PFSK-1 (cell line): Measurements from ENCODE around the gene CREB3L2.

Experiments
- FOXP2 ChIP-seq: optimal IDR thresholded peaks from 2 replicates; pipeline ENCODE3; 2011; ENCODE audit warnings: borderline replicate concordance, control low read depth, inconsistent platforms; ENCODE audit not compliant: insufficient read depth; ENCODE audit errors: extremely low read length, extremely low read depth
- POLR2AphosphoS5 ChIP-seq: IDR thresholded peaks from 2 replicates; pipeline ENCODE4 v1.6.1; 2012; ENCODE audit warnings: low read depth, mild to moderate bottlenecking, control low read depth, low read length, moderate library complexity
- SIN3A ChIP-seq: IDR thresholded peaks from 2 replicates; pipeline ENCODE4 v1.6.1; 2012; ENCODE audit warnings: mild to moderate bottlenecking, low read length, moderate library complexity, borderline replicate concordance; ENCODE audit not compliant: insufficient read depth
- TAF1 ChIP-seq: IDR thresholded peaks from 2 replicates; pipeline ENCODE4 v1.6.1; 2012; ENCODE audit warnings: low read length, control low read depth, borderline replicate concordance; ENCODE audit not compliant: insufficient read depth
- TF ChIP-seq, protein P1 (sequence below), 2 experiments: IDR thresholded peaks; 2 replicates each; pipeline versions ENCODE4 v1.6.1 to v1.8.0; 2011 to 2012; ENCODE audit warnings: low read depth in 2 of 2, low read length in 2 of 2, control low read depth in 1 of 2, inconsistent platforms in 1 of 2, mild to moderate bottlenecking in 1 of 2, moderate library complexity in 1 of 2; ENCODE audit not compliant: insufficient read depth in 1 of 2

CREB3L2 gene

DNA sequence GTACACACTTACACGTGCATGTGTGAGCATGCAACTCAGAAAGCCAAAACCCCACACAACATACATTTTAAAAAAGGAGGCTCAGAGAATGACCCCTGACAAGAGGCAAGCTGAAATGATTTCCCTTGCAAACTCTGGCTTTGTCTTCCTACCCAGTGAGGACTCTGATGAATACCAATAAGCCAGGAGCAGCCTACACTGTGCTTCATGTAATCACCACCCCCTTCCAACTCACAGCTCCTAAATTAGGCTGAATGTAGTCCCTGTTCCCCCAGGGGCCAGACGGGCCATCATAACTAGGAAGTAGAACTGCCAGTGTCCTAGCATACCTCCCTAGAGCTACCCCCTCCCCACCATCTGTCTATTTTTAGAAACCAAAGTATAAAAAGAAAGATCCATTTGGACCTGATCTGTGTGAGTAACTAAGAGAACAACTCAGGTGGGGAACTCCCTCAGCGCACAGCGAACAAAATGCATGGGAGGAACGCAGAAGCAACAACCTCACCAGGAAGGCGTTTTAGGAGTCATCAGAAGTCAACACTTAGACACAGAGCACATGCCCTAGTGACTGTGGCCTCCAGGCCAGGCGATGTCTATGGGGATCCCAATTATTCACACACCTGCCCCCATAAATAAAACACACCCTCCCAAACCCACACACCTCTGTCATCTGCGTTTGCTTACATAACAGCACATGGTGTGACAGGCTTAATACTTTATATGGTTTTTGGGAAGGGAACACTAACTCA is 157.0 kb downstream of the CREB3L2 start:
- TF ChIP-seq FOXP2 (no peak), POLR2AphosphoS5 (no peak), SIN3A (no peak), TAF1 (no peak)
- TF ChIP-seq, protein P1, sequence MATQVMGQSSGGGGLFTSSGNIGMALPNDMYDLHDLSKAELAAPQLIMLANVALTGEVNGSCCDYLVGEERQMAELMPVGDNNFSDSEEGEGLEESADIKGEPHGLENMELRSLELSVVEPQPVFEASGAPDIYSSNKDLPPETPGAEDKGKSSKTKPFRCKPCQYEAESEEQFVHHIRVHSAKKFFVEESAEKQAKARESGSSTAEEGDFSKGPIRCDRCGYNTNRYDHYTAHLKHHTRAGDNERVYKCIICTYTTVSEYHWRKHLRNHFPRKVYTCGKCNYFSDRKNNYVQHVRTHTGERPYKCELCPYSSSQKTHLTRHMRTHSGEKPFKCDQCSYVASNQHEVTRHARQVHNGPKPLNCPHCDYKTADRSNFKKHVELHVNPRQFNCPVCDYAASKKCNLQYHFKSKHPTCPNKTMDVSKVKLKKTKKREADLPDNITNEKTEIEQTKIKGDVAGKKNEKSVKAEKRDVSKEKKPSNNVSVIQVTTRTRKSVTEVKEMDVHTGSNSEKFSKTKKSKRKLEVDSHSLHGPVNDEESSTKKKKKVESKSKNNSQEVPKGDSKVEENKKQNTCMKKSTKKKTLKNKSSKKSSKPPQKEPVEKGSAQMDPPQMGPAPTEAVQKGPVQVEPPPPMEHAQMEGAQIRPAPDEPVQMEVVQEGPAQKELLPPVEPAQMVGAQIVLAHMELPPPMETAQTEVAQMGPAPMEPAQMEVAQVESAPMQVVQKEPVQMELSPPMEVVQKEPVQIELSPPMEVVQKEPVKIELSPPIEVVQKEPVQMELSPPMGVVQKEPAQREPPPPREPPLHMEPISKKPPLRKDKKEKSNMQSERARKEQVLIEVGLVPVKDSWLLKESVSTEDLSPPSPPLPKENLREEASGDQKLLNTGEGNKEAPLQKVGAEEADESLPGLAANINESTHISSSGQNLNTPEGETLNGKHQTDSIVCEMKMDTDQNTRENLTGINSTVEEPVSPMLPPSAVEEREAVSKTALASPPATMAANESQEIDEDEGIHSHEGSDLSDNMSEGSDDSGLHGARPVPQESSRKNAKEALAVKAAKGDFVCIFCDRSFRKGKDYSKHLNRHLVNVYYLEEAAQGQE (IDR thresholded peaks at IDR 0.05; ENCODE audit: insufficient read depth in 1 of 2, low read depth in 2 of 2, low read length in 2 of 2), result no peak

DNA sequence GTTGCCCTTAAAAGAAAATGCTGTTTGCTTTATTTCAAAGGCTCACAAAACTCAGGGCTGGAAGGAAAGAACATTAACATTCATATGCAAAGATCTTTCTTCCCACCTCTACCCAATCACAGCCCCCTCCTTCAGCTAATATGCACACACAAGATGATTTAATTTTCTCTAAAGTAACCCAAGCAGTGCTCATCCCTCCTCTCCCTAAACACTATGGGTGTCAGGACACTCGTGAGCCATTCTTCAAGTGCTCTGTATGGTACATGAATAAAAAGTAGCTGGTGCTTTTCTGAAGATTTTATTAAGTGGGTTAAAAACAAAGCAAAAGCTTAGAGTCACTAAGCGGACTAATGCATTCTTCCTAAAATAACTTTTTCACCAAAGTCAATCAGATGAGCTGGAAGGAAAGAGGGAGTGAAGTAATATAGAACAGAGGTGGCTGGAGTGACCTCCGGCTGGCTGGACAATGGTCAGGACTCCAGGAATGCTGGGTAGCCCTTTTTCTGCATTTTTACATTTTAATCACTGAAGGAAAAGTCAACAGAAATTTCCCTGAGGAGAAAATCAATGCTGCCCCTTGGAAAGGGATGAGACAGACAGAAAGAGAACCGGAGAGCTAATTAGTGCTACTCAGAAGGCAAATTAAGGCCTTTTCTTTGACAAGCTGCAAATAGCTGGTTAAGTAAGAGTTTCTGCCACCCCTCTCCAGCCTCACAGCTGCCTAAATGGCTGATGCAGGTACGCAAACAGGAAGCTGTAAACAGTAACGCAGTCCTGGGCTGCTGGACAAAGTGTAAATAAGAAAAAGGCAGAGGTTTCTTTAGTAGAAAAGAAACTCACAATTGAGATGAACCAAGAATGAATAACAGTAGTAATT is 161.7 kb downstream of the CREB3L2 start:
- TF ChIP-seq FOXP2 (no peak), SIN3A (no peak), TAF1 (no peak), POLR2AphosphoS5 (no peak)
- TF ChIP-seq, protein P1 (IDR thresholded peaks at IDR 0.05; ENCODE audit: insufficient read depth in 1 of 2, low read depth in 2 of 2, low read length in 2 of 2), result no peak

DNA sequence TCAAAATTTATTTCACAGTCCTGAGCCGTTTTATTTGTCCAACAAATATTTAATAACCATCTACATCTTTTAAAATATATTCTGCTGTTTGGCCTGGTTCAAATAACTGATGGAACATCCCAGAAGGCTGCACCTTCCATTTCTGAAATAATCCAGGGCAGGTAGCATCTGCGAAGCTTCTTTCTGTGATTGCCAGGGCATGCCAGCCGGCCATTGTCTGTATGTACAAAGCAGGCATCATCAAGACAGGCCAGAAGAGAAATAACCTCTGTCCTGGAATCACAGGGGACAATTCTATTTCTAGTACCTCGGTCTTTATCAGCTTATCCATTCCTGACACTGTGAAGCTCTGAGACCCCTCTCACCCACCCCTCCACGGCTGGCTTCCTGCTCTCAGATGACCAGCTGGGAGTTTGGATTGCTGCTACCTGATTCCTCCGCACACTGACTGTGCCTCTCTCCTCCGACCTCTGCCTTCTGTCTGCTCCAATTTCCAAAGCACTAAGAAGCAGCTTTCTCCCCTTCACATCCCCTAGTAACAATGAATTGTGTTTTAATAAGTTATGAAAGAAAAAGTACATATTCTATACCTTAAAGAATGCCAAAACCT is 163.1 kb downstream of the CREB3L2 start:
- TF ChIP-seq, protein P1 (IDR thresholded peaks at IDR 0.05; ENCODE audit: insufficient read depth in 1 of 2, low read depth in 2 of 2, low read length in 2 of 2), result no peak
- TF ChIP-seq POLR2AphosphoS5 (no peak), TAF1 (no peak)

DNA sequence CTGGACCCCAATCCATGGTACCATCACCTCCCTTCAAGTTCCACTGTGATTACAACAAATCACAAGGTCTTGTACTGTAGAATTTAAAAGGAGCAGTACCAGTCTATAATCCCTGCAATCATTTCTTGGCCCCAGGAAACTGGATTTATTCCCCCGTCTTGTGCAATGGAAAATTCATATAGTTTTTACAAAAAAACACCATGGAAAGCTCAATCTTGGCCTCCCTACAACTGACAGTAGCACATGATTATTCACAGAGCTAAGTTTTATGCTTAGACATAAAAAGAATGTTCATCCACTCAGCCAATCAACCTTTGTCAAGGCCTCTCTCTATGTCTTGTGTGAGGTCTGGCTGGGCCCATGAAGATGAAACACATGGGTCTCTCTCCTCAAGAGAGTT is 165.3 kb downstream of the CREB3L2 start:
- TF ChIP-seq TAF1 (no peak), POLR2AphosphoS5 (no peak), FOXP2 (no peak), SIN3A (no peak)
- TF ChIP-seq, protein P1 (IDR thresholded peaks at IDR 0.05; ENCODE audit: insufficient read depth in 1 of 2, low read depth in 2 of 2, low read length in 2 of 2), result no peak
